Thyroid gland (tissue), 4 donors: ENCODE results near the gene SLC4A4.

ENCODE experiments used
- CTCF ChIP-seq, 6 experiments: fragments of 200-600 bp in 3 of 6; fragments of 450-650 bp in 3 of 6; sonication (generic) in 3 of 6; IDR thresholded peaks; one replicate each; pipeline ENCODE4 v1.5.1; 2016 to 2019; ENCODE audit warnings: antibody characterized with exemption in 6 of 6, mild to moderate bottlenecking in 2 of 6, inconsistent platforms in 1 of 6, moderate library complexity in 1 of 6
- POLR2A ChIP-seq, 2 donors: fragments of 450-650 bp; IDR thresholded peaks; one replicate each; pipeline ENCODE4 v1.6.1; 2017; ENCODE audit warnings: antibody characterized with exemption in 2 of 2, mild to moderate bottlenecking in 2 of 2, moderate library complexity in 1 of 2

- no peak for TF ChIP-seq CTCF (IDR thresholded peaks at IDR 0.05)
- no peak for TF ChIP-seq POLR2A (IDR thresholded peaks at IDR 0.05)
These were observed 37.9 kb upstream of the SLC4A4 start for GRCh38 chr4:71300964-71301363.
